Daoy (cell line): ENCODE measurements around the gene EXOC4. TPM values are rescaled to one million over a fixed set of nuclear protein-coding genes. Genes with fewer than 3 reads are reported as not detected.
"Not testable (repeated sequence)": the region's sequence is repeated elsewhere in the genome, so short reads cannot be mapped to it uniquely, and the experiment has no call there.

Source experiments
- DNase-seq: peaks from one replicate; pipeline ENCODE4 v3.0.0-alpha.2; 2015; ENCODE audit warnings: low read depth
- total RNA-seq: library from RNA; depleted of rRNA; stranded (reverse); fragments of >200 nt; shearing (Covaris generic); gene quantifications from 2 replicates; pipeline ENCODE4 v1.2.3, GENCODE V29; 2014

EXOC4 gene
- total RNA-seq, 1 experiment from 2014 or later: 36.9 TPM

- no peak for DNase-seq
These were observed 725.8 kb downstream of the EXOC4 start for GRCh38 chr7:133978502-133979295.

DNA sequence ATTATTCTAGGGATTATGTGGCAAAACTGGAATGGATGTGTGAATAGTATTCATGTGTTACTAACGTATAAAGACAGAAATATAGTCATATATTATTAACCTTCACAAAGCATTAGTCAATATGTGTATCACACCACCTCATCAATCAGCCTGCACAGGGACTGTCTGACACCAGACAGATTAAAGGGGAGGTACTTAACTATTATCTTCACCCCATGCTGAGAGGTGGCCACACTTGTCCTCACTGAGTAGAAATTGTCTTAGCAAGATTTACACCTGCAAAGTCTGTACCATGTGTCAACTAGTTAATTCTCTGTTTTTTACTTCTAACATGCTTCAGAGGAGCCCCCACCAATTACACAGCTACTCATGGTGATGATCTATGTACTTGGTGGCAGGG is 727.9 kb downstream of the EXOC4 start:
- no peak for DNase-seq

DNA sequence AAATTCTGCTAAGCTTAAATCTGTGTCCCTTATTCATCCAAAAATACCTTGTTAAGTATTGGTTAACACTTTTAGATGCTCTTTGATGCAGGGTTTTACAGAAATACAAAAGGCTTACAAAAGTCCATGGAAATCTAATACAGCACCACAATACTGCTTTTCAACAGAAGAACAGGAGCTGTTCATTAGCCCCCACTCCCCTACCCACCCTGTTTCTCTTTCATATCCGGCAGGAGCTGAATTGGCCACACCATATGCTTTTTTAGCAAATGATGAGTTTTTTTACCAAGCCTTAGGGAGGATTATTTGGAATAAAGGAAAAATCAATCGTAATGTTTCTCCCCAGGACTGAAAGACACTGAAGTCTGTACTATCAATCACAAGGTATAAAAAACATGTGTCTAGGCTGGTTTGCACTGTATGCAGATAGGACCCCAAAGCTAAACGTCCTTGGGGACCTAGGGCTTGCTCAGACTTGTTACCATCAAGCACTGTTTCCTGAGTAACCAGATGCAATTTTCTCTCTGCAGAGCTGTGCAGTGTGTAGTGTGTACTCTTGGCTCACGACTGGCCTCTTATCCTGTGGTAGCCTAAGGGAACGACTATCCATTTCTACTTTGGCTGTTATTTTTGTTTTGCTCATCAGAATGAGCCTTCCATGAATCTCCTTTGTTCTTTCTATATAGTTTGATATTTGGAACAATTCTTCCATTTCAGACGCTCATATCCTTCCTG is 731.0 kb downstream of the EXOC4 start:
- DNase-seq: no peak

DNA sequence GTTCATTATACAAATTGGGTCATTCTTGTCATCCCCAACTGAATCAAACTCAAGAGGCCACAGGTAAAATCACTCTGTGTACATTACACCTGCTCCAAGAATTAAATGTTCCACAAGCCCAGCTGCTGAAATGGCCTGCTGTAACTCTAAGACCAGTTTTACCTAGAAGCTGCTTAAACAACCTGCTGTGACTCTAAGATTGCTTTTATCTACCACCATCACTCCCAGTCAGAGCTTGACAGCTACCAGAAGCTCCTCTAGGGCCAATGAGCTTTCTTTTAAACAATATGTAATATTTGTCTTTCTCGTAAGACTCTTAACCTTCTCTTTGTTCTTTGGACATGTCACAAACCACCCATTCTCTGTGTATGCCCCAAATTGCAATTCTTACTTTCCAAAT is 732.4 kb downstream of the EXOC4 start:
- no peak for DNase-seq

DNA sequence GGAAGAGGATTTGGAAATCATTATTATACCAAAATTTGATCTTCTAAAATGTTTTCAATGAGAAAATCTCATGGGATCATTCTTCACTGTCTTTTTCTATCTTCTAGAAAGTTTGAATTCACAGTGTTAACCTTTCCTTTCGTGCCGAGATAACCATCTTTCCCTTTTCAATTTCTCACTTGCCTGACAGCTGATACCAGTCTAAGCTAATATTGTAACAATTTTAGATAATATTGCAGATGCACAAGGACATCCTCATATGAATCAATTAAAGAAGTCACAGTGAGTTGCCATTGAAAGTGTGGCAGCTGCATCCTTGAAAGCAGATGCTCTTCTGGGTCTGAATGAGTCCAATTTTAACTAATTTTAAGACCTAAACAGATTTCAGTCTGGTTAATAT is 734.7 kb downstream of the EXOC4 start:
- DNase-seq: no peak

GRCh38 chr7:133993547-133993946 is 740.7 kb downstream of the EXOC4 start:
- no peak for DNase-seq

DNA sequence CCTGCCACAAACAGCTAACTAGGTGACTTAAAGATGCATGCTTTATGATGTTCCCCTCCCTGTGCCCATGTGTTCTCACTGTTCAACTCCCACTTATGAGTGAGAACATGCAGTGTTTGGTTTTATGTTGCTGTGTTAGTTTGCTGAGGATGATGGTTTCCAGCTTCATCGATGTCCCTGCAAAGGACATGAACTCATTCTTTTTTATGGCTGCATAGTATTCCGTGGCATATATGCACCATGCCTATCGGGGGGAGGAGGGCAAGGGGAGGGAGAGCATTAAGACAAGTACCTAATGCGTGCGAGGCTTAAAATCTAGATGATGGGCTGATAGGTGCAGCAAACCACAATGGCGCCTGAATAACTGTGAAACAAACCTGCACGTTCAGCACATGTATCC is 741.2 kb downstream of the EXOC4 start:
- not testable (repeated sequence) for DNase-seq

DNA sequence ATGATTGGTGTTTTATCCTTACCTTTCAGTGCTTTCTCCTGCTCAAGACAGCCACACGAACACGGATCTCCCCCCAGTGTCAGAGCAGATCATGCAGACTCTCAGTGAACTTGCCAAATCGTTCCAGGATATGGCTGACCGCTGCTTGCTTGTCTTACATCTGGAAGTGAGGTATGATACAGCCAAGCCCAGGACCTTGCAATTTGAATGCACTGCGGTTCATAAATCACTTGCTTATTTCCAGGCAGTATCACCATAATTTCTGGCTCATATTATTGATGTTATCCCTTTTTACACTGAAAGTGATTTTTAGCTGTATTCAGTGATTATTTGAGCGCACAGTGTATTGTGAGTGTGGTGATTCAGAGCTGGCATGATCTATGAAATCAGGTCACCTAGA is 744.6 kb downstream of the EXOC4 start:
- no peak for DNase-seq

DNA sequence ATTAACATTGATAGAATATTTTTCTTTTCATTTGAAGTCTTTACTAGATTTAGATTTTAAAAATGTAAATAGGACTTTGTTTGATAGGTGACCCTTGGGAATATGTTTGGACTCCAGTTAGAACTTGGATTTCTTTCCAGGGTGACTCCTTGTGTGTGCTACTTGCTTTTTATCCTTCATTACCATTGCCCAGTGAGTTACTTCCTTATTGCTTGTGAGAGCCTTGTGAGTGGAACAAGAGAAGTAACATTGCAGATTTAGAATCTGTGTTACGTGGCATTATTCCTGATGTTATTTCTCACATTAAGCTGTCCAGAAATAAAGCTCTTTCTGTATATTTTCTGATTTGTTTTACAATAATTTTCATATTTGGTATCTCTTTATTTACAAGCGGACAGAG is 746.3 kb downstream of the EXOC4 start:
- no peak for DNase-seq

- no peak for DNase-seq
These were observed 752.1 kb downstream of the EXOC4 start for GRCh38 chr7:134004829-134005505.

- DNase-seq: no peak
These were observed 756.6 kb downstream of the EXOC4 start for GRCh38 chr7:134009314-134010110.

GRCh38 chr7:134013249-134013648 is 760.4 kb downstream of the EXOC4 start:
- no peak for DNase-seq

GRCh38 chr7:134014935-134015334 is 762.1 kb downstream of the EXOC4 start:
- peak; percentile 15 for DNase-seq

DNA sequence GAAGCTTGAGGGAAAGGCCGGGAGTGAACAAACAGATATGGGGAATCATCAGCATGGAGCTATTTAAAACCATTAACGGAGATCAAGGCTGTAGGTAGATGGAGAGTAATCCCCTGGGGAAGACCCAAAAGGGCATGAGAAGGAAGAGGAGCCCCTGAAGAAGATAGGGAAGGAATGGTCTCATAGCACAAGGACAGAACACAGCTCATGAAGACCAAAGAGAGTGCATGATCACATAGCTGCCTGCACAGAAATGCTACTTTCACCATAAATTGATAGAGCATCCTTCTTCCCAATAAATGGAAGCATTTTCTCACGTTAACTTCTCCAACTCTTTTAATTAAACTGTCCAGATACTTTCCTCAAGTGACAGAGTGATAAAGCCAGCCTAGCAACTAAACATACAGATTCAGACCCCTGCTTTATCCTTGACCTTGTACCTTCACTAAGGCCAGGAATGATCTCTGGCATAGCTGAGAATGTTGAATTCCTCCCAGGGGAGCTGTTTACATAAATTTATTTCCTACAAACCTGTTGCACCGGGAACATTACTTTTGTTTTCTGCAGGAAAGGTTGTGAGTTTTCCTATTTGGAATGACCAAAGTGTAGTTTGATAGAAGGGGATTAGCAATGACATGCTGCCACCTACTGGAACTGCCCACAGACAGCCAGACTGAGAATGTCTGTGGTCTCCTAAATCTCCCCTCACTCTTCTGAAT is 763.5 kb downstream of the EXOC4 start:
- peak; percentile 43 for DNase-seq

GRCh38 chr7:134016942-134017303 is 764.0 kb downstream of the EXOC4 start:
- DNase-seq: no peak

GRCh38 chr7:134018306-134018705 is 765.4 kb downstream of the EXOC4 start:
- DNase-seq: no peak

DNA sequence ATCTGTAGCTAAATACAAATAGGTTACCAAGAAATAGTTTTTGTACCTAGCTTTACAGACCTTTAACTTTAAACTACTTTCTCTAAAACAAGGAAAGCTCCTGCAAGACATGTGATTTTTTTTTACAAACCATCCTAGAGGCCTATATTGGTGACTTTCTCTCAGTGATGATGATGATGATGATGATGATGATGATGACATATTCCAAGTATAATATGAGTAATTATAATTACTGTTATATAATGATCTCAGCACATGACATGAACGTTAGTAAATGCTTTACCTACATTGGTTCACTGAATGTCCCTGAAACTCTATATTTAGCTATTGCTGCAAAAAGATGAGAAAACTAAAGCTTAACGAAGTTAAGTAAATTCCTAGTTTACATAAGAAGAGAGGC is 766.4 kb downstream of the EXOC4 start:
- DNase-seq: no peak

GRCh38 chr7:134021836-134022235 is 769.0 kb downstream of the EXOC4 start:
- DNase-seq: no peak

DNA sequence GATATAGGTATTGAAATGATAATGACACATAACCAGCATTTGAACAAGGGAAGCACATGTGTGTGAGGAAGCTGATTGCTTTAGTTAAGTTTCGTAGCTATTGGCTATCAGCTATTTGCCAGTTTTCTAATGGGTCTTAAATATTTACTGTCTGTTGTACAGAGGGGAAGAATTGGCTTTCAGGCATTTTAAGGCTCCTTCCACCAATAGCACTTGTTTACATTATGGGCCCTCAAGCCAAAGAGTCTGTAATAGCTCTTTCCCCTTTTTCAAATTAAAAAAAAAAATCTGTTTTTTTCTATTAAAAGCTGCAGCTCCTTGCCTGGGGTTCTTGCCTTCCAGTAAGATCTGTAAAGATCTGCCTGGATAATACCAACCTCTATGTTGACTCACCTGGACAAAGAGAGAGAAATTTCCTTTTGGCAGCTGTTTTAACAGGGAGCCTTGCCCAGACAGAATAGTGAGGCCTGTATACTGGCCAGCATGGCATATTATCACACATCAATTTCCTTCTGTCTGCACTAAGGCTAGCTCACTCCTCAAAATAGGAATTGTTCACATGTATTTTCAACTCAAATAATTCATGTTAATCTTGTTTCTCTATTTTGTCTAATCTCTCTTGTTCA is 769.5 kb downstream of the EXOC4 start:
- DNase-seq: no peak

GRCh38 chr7:134024739-134025138 is 771.9 kb downstream of the EXOC4 start:
- DNase-seq: no peak

DNA sequence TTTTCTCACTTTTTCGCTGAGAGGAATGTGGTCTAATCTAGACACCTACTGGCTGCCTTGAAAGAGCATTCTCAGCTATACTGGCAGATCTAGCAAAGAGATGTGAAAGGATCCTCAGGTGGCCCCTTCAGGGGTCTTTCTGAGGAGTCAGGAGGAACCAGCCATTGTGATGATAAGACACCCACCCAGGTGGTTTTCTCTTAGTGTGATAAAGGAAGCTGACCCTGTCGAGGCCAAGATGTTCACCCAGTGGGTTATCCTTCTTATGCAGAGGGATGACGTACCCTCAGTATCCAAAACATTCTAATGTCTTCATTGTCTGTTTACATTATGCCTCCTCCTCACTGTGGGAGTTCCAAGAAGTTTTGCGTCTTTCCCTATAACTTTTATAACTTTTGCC is 776.0 kb downstream of the EXOC4 start:
- no peak for DNase-seq
